Esophagus muscularis mucosa (tissue), 3 donors: Measurements from ENCODE around the gene ERGIC2.
"Not testable (repeated sequence)": the region's sequence is repeated elsewhere in the genome, so short reads cannot be mapped to it uniquely, and the experiment has no call there.

Source experiments
- POLR2A ChIP-seq: fragments of 450-650 bp; IDR thresholded peaks from one replicate; pipeline ENCODE4 v1.6.1; 2017; ENCODE audit warnings: antibody characterized with exemption, moderate library complexity, mild to moderate bottlenecking, low read depth
- TF ChIP-seq, protein P1 (sequence below), 3 experiments: fragments of 200-600 bp in 2 of 3; fragments of 450-650 bp in 1 of 3; sonication (generic) in 2 of 3; IDR thresholded peaks; one replicate each; pipeline ENCODE4 v1.5.1; 2017 to 2019; ENCODE audit warnings: antibody characterized with exemption in 3 of 3, mild to moderate bottlenecking in 2 of 3, moderate library complexity in 1 of 3

DNA sequence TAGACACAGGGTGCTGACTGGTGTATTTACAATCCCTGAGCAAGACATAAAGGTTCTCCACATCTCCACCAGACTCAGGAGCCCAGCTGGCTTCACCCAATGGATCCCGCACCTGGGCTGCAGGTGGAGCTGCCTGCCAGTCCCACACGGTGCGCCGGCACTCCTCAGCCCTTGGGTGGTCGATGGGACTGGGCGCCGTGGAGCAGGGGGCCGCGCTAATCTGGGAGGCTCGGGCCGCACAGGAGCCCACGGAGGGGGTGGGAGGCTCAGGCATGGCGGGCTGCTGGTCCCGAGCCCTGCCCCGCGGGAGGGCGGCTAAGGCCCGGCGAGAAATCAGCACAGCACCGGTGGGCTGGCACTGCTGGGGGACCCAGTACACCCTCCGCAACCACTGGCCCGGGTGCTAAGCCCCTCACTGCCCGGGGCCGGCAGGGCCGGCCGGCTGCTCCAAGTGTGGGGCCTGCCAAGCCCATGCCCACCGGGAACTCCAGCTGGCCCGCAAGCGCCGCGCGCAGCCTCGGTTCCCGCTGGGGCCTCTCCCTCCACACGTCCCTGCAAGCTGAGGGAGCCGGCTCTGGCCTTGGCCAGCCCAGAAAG, 5.2 kb upstream of the ERGIC2 start:
- TF ChIP-seq, protein P1, sequence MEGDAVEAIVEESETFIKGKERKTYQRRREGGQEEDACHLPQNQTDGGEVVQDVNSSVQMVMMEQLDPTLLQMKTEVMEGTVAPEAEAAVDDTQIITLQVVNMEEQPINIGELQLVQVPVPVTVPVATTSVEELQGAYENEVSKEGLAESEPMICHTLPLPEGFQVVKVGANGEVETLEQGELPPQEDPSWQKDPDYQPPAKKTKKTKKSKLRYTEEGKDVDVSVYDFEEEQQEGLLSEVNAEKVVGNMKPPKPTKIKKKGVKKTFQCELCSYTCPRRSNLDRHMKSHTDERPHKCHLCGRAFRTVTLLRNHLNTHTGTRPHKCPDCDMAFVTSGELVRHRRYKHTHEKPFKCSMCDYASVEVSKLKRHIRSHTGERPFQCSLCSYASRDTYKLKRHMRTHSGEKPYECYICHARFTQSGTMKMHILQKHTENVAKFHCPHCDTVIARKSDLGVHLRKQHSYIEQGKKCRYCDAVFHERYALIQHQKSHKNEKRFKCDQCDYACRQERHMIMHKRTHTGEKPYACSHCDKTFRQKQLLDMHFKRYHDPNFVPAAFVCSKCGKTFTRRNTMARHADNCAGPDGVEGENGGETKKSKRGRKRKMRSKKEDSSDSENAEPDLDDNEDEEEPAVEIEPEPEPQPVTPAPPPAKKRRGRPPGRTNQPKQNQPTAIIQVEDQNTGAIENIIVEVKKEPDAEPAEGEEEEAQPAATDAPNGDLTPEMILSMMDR (IDR thresholded peaks at IDR 0.05) = not testable (repeated sequence)
- TF ChIP-seq POLR2A = not testable (repeated sequence)
